Endothelial cell of umbilical vein (primary cell): ENCODE data around the gene MFRP. TPM values are rescaled to one million over a fixed set of nuclear protein-coding genes. Genes with fewer than 3 reads are reported as not detected.
A peak's percentile ranks its signal among the peaks of the same experiment; 100 is the strongest.

ENCODE experiments used
- BruUV-seq: library from RNA; stranded (reverse); fragments of 400-500 nt; replicated peaks from 2 replicates; lab custom pipeline; 2021; lab: Mats Ljungman, UMichigan
- CTCF ChIA-PET: fragments of 300-600, 350-600 bp; sonication (Branson Sonifier 250); formaldehyde crosslinking; loops from one replicate; lab custom pipeline; 2021; ENCODE audit warnings: antibody characterized with exemption, inconsistent platforms; lab: Charles Lee
- POLR2A ChIA-PET: fragments of 300-600, 350-600 bp; sonication (Branson Sonifier 250); formaldehyde crosslinking; loops from one replicate; lab custom pipeline; 2021; ENCODE audit warnings: antibody characterized with exemption, inconsistent platforms; lab: Charles Lee
- DNase-seq: peaks from one replicate; pipeline ENCODE4 v3.0.0-alpha.2; 2011; ENCODE audit warnings: low read depth, low spot score
- FAIRE-seq: peaks from 2 replicates; lab custom pipeline; 2011; peaks lifted over from hg19 to GRCh38; lab: Jason Lieb, UNC
- H2AFZ ChIP-seq: 2 replicates; pipeline ENCODE4 v1.6.0; 2012; ENCODE audit warnings: low read depth, low read length, control low read depth, inconsistent platforms
- H3K27ac ChIP-seq: 2 replicates; pipeline ENCODE4 v1.5.1; 2011; ENCODE audit warnings: low read depth, mild to moderate bottlenecking, control low read depth, low read length, moderate library complexity; ENCODE audit not compliant: insufficient read depth
- H3K27me3 ChIP-seq, 2 experiments: 2 replicates each; pipeline versions ENCODE4 v1.6.0 to v1.6.1; 2011; ENCODE audit warnings: low read length in 2 of 2, mixed read lengths in 1 of 2; ENCODE audit not compliant: control insufficient read depth in 2 of 2, insufficient read depth in 2 of 2
- H3K36me3 ChIP-seq, 2 experiments: 2 replicates in 1 of 2; 3 replicates in 1 of 2; pipeline ENCODE4 v1.5.1; 2011; ENCODE audit warnings: low read length in 2 of 2, mild to moderate bottlenecking in 1 of 2, moderate library complexity in 1 of 2; ENCODE audit not compliant: control insufficient read depth in 2 of 2, insufficient read depth in 2 of 2; ENCODE audit errors: extremely low read depth in 1 of 2
- H3K4me1 ChIP-seq: 3 replicates; pipeline ENCODE4 v1.5.1; 2011; ENCODE audit warnings: mild to moderate bottlenecking, low read length; ENCODE audit not compliant: control insufficient read depth, insufficient read depth; ENCODE audit errors: extremely low read depth
- H3K4me2 ChIP-seq: 2 replicates; pipeline ENCODE4 v1.6.1; 2011; ENCODE audit warnings: low read length, control low read depth, mixed read lengths; ENCODE audit not compliant: insufficient read depth
- H3K4me3 ChIP-seq, 3 experiments: fragments of 200-600 bp in 1 of 3; sonication (generic), shearing (Covaris generic) in 1 of 3; replicated peaks in 1 of 3; 2 replicates each; pipeline ENCODE4 v1.5.1; 2011 to 2016; ENCODE audit warnings: control low read depth in 3 of 3, low read length in 3 of 3, mild to moderate bottlenecking in 2 of 3, inconsistent platforms in 1 of 3, low read depth in 1 of 3, moderate library complexity in 1 of 3; ENCODE audit not compliant: insufficient read depth in 1 of 3
- H3K79me2 ChIP-seq: 2 replicates; pipeline ENCODE4 v1.6.0; 2012; ENCODE audit warnings: low read length, inconsistent platforms; ENCODE audit not compliant: control insufficient read depth, insufficient read depth
- H3K9ac ChIP-seq: replicated peaks from 2 replicates; pipeline ENCODE3; 2011; ENCODE audit warnings: low read length, control low read depth; ENCODE audit not compliant: insufficient read depth; ENCODE audit errors: extremely low read depth
- H3K9me1 ChIP-seq: replicated peaks from 3 replicates; pipeline ENCODE4 v1.6.0; 2011; ENCODE audit warnings: mild to moderate bottlenecking, low read length; ENCODE audit not compliant: control insufficient read depth, insufficient read depth; ENCODE audit errors: extremely low read depth
- H3K9me3 ChIP-seq: replicated peaks from 2 replicates; pipeline ENCODE4 v1.5.1; 2012; ENCODE audit warnings: low read length, inconsistent platforms; ENCODE audit not compliant: control insufficient read depth, insufficient read depth
- H4K20me1 ChIP-seq: replicated peaks from 2 replicates; pipeline ENCODE3; 2011; ENCODE audit warnings: mild to moderate bottlenecking, low read length; ENCODE audit not compliant: control insufficient read depth, insufficient read depth; ENCODE audit errors: extremely low read depth
- CTCF ChIP-seq, 2 donors: IDR thresholded peaks; 1 replicate in 1 of 2; 2 replicates in 1 of 2; pipeline ENCODE4 v1.5.1; 2011; ENCODE audit warnings: low read length in 2 of 2, mild to moderate bottlenecking in 2 of 2, moderate library complexity in 2 of 2, control low read depth in 1 of 2, inconsistent platforms in 1 of 2, low read depth in 1 of 2; ENCODE audit not compliant: insufficient read depth in 1 of 2; ENCODE audit errors: extremely low read depth in 1 of 2
- FOS ChIP-seq: IDR thresholded peaks from 2 replicates; pipeline ENCODE4 v1.6.1; 2011; ENCODE audit warnings: mild to moderate bottlenecking, low read length, moderate library complexity, borderline replicate concordance; ENCODE audit not compliant: insufficient read depth
- POLR2A ChIP-seq: IDR thresholded peaks from 2 replicates; pipeline ENCODE4 v1.6.1; 2012; ENCODE audit warnings: low read depth, mild to moderate bottlenecking, control low read depth, low read length
- POLR2AphosphoS5 ChIP-seq: IDR thresholded peaks from 2 replicates; pipeline ENCODE4 v1.6.1; 2012; ENCODE audit warnings: low read depth, mild to moderate bottlenecking, control low read depth, low read length, moderate library complexity; ENCODE audit not compliant: insufficient read depth
- dilution Hi-C: fragments of 300-500 bp; cut with MboI; formaldehyde crosslinking; loops from one replicate; pipeline ENCODE4 v1.15.0; 2019; ENCODE audit warnings: low sequenced_read_pairs; ENCODE audit not compliant: extremely low pct_ligation_motif_present
- intact Hi-C: fragments of 100-400 bp; cut with micrococcal nuclease; formaldehyde crosslinking; loops from one replicate; pipeline ENCODE4 v1.10.0; 2022
- polyA plus RNA-seq, 4 experiments: library from polyadenylated mRNA; depleted of rRNA in 3 of 4; stranded (reverse) in 3 of 4; unstranded in 1 of 4; fragments of >200 nt; gene quantifications; 2 replicates each; pipeline versions ENCODE4 v1.2.1 to v1.2.3, GENCODE V29; 2011 to 2012; ENCODE audit warnings: missing spikeins in 1 of 4
- total RNA-seq: library from RNA; stranded (reverse); gene quantifications from 2 replicates; pipeline ENCODE4 v1.2.3, GENCODE V29; 2021

Gene MFRP
- total and polyA plus RNA-seq, 2 donors (not counting 3 experiments of a cell fraction or from before 2014, with no cell fraction given), result 0.08 TPM; not detected in 1

GRCh38 chr11:119307219-119307618, 39.3 kb downstream of the MFRP start:
- Histone ChIP-seq H3K9ac (no peak overlapping the region), H3K4me2 (no peak overlapping the region), H3K36me3 (peaks cover 21 to 36% of the 10 kb centered on the region in 2 experiments), H3K9me3 (no peaks in the 10 kb centered on the region), H3K79me2 (peaks cover 11% of the 10 kb centered on the region), H3K27ac (no peak overlapping the region), H3K27me3 (no peaks in the 10 kb centered on the region), H4K20me1 (no peaks in the 10 kb centered on the region), H3K4me1 (peaks cover 2% of the 10 kb centered on the region), H3K4me3 (no peak overlapping the region), H3K9me1 (no peaks in the 10 kb centered on the region), H2AFZ (no peak overlapping the region)
- DNase-seq (peak; percentile 39), FAIRE-seq (peak; percentile 72)
- dilution Hi-C loops (no loop called here), intact Hi-C loops (loop anchor here (2.0 kb wide), 1 partner anchor 44 kb away; no protein-coding TSS in a partner anchor)
- no TSS peak for BruUV-seq
- POLR2A ChIA-PET, result interaction anchor here (1.1 to 5.5 kb wide), 5 partner anchors 9 to 212 kb away, joined by 3 to 17 read pairs (median 6); partner anchors contain the start of gene MCAM
- TF ChIP-seq POLR2AphosphoS5 (peak; percentile 57), FOS (no peak), POLR2A (peak; percentile 76), CTCF (IDR thresholded peaks at IDR 0.05; ENCODE audit: extremely low read depth in 1 of 2, insufficient read depth in 1 of 2, low read depth in 1 of 2, low read length in 2 of 2) (peak; percentile 4 to 41)
- CTCF ChIA-PET, result interaction anchor here (0.5 to 9.7 kb wide), 16 partner anchors 12 to 258 kb away, joined by 3 to 136 read pairs (median 4); partner anchors contain the start of genes C1QTNF5, CBL and MCAM
